HEK293 (cell line): ENCODE results near the gene PTPRN2.

Experiments
- CTCF ChIP-seq: fragments of 450-650 bp; formaldehyde crosslinking; IDR thresholded peaks from 2 replicates; pipeline ENCODE4 v1.5.1; 2016; ENCODE audit warnings: missing biosample characterization, missing genetic modification characterization
- HOXD13 ChIP-seq: sonication (generic); formaldehyde crosslinking; IDR thresholded peaks from 2 replicates; pipeline ENCODE4 v1.8.0; 2022; ENCODE audit warnings: missing genetic modification reagents, borderline replicate concordance
- MYNN ChIP-seq: fragments of 450-650 bp; formaldehyde crosslinking; IDR thresholded peaks from 2 replicates; pipeline ENCODE4 v1.5.1; 2016; ENCODE audit warnings: missing biosample characterization, missing genetic modification characterization, borderline replicate concordance
- REST ChIP-seq: fragments of 450-650 bp; formaldehyde crosslinking; IDR thresholded peaks from 2 replicates; pipeline ENCODE4 v1.5.1; 2016; ENCODE audit warnings: missing biosample characterization, missing genetic modification characterization
- YY1 ChIP-seq: fragments of 450-650 bp; formaldehyde crosslinking; IDR thresholded peaks from 2 replicates; pipeline ENCODE4 v1.5.1; 2018; ENCODE audit warnings: missing biosample characterization, missing genetic modification characterization
- ZNF404 ChIP-seq: fragments of 450-650 bp; formaldehyde crosslinking; IDR thresholded peaks from 2 replicates; pipeline ENCODE4 v1.5.1; 2017; ENCODE audit warnings: missing biosample characterization, missing genetic modification characterization
- ZNF510 ChIP-seq: fragments of 450-650 bp; formaldehyde crosslinking; IDR thresholded peaks from 2 replicates; pipeline ENCODE4 v1.5.1; 2018; ENCODE audit warnings: mild to moderate bottlenecking, missing genetic modification characterization, missing biosample characterization; ENCODE audit not compliant: insufficient replicate concordance
- ZNF558 ChIP-seq: fragments of 450-650 bp; formaldehyde crosslinking; IDR thresholded peaks from 2 replicates; pipeline ENCODE4 v1.5.1; 2016; ENCODE audit warnings: missing biosample characterization, missing genetic modification characterization
- ZNF76 ChIP-seq: fragments of 450-650 bp; formaldehyde crosslinking; IDR thresholded peaks from 2 replicates; pipeline ENCODE4; 2016; ENCODE audit warnings: low read depth, missing biosample characterization, missing genetic modification characterization, borderline replicate concordance
- ZNF777 ChIP-seq: fragments of 450-650 bp; formaldehyde crosslinking; IDR thresholded peaks from 2 replicates; pipeline ENCODE4 v1.5.1; 2017; ENCODE audit warnings: missing biosample characterization, missing genetic modification characterization, borderline replicate concordance

DNA sequence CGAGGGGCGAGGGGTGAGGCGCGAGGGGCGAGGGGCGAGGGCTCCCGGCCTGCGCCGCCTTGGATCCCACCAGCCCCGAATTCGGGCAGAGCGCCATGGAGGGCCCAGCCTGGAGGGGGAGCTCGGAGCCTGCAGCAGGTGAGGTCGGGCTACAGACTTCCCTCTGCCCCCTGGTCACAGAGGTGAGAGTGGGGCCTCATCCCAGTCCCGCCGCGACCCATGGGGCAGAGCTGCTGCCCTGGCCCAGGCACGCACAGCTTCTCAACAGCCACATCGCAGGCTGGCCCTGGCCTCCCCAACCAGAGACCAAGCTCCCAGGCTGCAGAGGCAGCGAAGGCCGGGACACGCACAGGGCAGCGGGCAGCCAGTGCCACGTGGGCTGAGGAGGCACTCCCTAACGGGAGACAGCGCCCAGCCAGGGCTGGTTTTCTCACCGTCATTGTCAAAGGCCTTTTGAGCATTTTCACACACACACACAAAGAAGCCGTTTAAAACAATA, 191.8 kb downstream of the PTPRN2 start:
- TF ChIP-seq CTCF (tag by site-specific recombination) (no peak), REST (tag by site-specific recombination) (no peak), YY1 (no peak), ZNF558 (tag by site-specific recombination) (no peak), ZNF404 (no peak), ZNF777 (tag by site-specific recombination) (no peak), MYNN (tag by site-specific recombination) (no peak), ZNF76 (no peak), HOXD13 (CRISPR knock-in tag) (no peak), ZNF510 (tag by site-specific recombination) (no peak)
